C4-2B (cell line): ENCODE results near the gene AFF2.

ENCODE experiments used
- H3K27ac ChIP-seq: fragments of 450-650 bp; 2 replicates; pipeline ENCODE4 v1.5.1; 2017
- CTCF ChIP-seq: fragments of 450-650 bp; conservative IDR thresholded peaks from 2 replicates; pipeline ENCODE4 v1.5.1; 2017; ENCODE audit warnings: mild to moderate bottlenecking
- ZFX ChIP-seq: fragments of 450-650 bp; IDR thresholded peaks from 2 replicates; pipeline ENCODE4 v1.6.1; 2017

AFF2 gene

DNA sequence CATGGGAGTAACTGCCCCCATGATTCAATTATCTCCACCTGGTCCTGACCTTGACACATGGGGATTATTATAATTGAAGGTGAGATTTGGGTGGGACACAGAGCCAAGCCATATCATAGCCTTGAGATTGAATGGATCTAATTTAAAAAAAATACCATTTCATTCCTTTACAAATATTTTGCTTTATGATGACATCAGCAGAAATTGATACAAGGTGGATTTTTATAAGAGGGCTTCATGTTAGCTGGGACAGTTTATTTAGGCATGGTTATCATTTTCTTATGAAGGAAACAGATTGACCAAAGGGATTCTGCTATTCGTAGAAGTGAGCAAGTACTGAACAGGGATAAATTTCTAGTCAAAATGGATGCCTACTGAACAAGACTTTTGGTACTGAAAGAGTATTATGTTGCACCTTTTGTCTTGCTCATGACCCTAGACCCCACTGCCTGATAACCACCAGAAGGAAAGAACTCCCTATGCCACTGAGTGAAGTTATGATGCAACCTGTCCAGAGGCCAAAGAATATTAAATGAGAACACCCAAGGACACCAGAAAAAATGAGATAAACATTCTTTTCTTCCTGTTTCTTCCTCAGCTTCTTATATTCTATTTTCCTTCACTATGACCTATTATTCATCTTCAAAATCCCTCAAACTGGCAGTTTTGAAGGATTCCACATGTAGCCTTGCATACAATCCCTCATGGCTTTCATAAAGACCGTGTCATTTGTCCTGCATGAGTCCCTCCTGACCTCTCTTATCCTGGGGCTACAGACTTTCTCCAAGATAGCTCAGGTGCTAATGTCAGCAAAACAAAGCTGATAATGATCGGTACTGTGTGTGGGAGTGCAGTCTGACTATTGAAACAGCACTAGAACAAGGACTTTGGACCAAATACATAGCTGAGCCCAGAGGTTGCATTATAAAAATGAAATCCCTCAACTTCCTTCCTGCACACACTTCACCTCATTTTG lies 118.3 kb downstream of the AFF2 start:
- TF ChIP-seq ZFX (no peak), CTCF (no peak)
- H3K27ac ChIP-seq = no peak overlapping the region

GRCh38 chrX:148620023-148620422 lies 119.6 kb downstream of the AFF2 start:
- H3K27ac ChIP-seq = no peak overlapping the region
- no peak for TF ChIP-seq CTCF
- no peak for TF ChIP-seq ZFX

DNA sequence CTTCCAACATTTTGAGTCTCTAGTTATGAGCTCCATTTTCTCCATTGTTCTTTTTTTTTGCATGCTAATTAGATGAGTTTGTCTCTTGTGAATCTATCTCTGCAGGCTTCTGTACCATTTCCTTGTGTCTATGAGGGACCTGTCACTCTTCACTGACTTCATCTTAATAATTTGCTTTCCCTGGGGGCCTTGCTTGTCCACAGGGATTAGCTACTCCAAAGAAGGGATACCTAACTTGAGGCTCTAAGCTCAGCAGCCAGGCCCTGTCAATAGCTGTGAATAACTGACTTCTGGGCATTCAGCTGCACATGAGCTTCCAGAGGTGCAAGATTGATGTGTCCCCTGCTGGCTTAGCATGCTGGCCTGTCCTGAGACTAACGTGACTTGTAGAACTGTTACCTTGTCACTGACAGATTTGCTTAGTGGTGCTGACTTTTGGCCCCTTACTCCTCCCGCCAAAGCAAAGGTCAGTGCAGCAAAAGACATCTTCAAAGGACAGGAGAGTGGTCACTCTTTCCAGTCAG lies 124.6 kb downstream of the AFF2 start:
- H3K27ac ChIP-seq = no peak overlapping the region
- TF ChIP-seq ZFX (no peak), CTCF (no peak)

- no peak for TF ChIP-seq ZFX
- no peak for TF ChIP-seq CTCF
- no peak overlapping the region for H3K27ac ChIP-seq
Observed at GRCh38 chrX:148628621-148629020, 128.2 kb downstream of the AFF2 start.

- no peak overlapping the region for H3K27ac ChIP-seq
- TF ChIP-seq CTCF = no peak
- no peak for TF ChIP-seq ZFX
Observed at GRCh38 chrX:148629434-148629833, 129.0 kb downstream of the AFF2 start.

GRCh38 chrX:148632444-148632843 lies 132.0 kb downstream of the AFF2 start:
- TF ChIP-seq CTCF (no peak), ZFX (no peak)
- no peak overlapping the region for H3K27ac ChIP-seq

DNA sequence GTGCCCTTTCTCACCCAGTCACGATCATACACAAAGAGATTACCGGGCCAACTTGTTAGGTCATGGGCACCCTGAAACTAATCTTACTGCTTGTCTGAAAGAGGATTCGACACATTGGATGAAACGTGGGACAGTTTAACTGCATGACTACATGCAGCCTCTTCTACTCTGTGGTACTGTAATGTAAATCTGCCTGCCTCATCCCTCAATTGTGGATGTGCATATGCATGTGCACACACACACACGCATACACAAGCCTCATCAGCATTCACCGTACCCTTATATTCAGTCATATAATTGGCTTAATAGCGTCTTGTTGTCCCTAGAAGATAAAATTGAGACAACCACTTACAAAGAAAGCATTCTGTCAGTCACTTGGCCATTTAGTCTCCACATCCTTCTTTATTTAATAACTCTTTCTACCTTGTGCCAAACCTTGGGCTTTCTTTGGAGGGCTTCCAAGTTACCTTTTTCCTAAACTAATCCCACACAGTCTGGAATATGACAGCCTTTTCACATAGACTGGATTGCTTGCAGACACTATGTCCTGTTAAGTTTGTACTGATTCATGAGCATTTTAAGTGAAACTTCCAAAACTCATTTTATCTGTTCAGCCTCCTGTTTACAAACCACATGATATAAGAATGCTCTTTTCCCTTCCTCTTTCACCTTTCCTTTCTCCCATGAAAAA lies 132.9 kb downstream of the AFF2 start:
- TF ChIP-seq ZFX (no peak), CTCF (no peak)
- H3K27ac ChIP-seq = no peak overlapping the region
